Measurements from ENCODE around the gene EHMT1. TPM values are rescaled to one million over a fixed set of nuclear protein-coding genes. Genes with fewer than 3 reads are reported as not detected.

Gene EHMT1
- total and polyA plus RNA-seq, 2 of the 8 experiments (the other 6 are each of a cell fraction or from before 2014, with no cell fraction given) = 95.7 to 163 TPM

DNA sequence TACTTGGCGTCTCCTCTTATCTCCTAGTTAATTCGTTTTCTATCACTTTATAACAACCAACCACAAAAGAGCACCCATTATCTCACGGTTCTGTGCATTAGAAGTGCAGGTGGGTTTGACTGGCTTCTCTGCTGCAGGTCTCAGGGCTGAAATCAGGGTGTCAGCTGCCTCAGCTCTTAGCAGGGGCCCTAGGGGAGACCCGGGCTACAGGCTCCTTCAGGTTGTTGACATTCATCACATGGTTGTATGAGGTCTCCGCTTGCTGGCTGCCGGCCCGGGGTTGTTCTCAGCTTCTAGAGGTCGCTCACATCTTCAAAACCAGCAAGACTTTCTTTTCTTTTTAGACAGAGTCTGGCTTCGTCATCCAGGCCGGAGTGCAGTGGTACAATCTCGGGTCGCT, 25.6 kb upstream of the EHMT1 start:
- Histone ChIP-seq H3K56ac (replicated peaks; ENCODE audit: insufficient read length, low read depth, low read length) (no peak overlapping the region), H3K9ac (replicated peaks in 1 of 4; ENCODE audit: extremely low read depth in 1 of 4, low read depth in 3 of 4, low read length in 3 of 4) (no peak overlapping the region), H4K8ac (ENCODE audit: extremely low read depth, insufficient read depth, low read length) (no peak overlapping the region), H3K27me3 (replicated peaks in 1 of 4; ENCODE audit: control insufficient read depth in 3 of 4, extremely low read depth in 1 of 4, insufficient read depth in 3 of 4, low read length in 3 of 4) (no peaks in the 10 kb centered on the region; a peak in 1 of 7 replicates), H3K36me3 (ENCODE audit: control insufficient read depth in 2 of 4, insufficient read depth in 4 of 4, low read length in 3 of 4) (peaks cover 5 to 7% (median 5%) of the 10 kb centered on the region in 4 experiments; a peak in 7 of 8 replicates), H3K9me3 (ENCODE audit: insufficient read depth in 2 of 2, low read depth in 1 of 2, low read length in 1 of 2) (no peaks in the 10 kb centered on the region), H3K4me2 (ENCODE audit: insufficient read depth in 1 of 2, low read depth in 2 of 2, low read length in 2 of 2) (no peak overlapping the region), H2AK5ac (ENCODE audit: low read depth, low read length) (no peak overlapping the region), H4K91ac (replicated peaks; ENCODE audit: insufficient read length, low read length) (no peak overlapping the region), H2BK5ac (ENCODE audit: low read depth, low read length) (no peak overlapping the region), H3K79me1 (ENCODE audit: low read depth, low read length) (peaks cover 11% of the 10 kb centered on the region), H3K18ac (ENCODE audit: extremely low read depth, low read length) (no peak overlapping the region), H3K79me2 (ENCODE audit: control insufficient read depth in 1 of 2, insufficient read depth in 2 of 2, low read length in 2 of 2) (peaks cover 0 to 16% of the 10 kb centered on the region in 2 experiments; a peak in 2 of 4 replicates), H2AFZ (ENCODE audit: low read length) (no peak overlapping the region), H4K5ac (ENCODE audit: insufficient read length, low read depth, low read length) (no peak overlapping the region), H3K14ac (ENCODE audit: insufficient read length) (no peak overlapping the region), H2BK12ac (ENCODE audit: low read depth, low read length) (no peak overlapping the region), H3K4me3 (ENCODE audit: extremely low read depth in 1 of 4, insufficient read depth in 2 of 4, low read depth in 3 of 4, low read length in 4 of 4) (no peak overlapping the region), H2BK20ac (ENCODE audit: low read length) (no peak overlapping the region), H3K4ac (replicated peaks; ENCODE audit: insufficient read length, low read depth, low read length) (no peak overlapping the region), H3K23me2 (ENCODE audit: low read depth, low read length) (peaks cover 8% of the 10 kb centered on the region; the same call in 1 of the 2 replicates), H3K4me1 (replicated peaks in 1 of 4; ENCODE audit: control insufficient read depth in 3 of 4, insufficient read depth in 4 of 4, low read length in 3 of 4) (peaks cover 0 to 7% (median 5%) of the 10 kb centered on the region in 4 experiments; a peak in 5 of 7 replicates), H3K27ac (ENCODE audit: low read depth, low read length) (no peak overlapping the region), H2BK120ac (replicated peaks; ENCODE audit: low read depth, low read length) (no peak overlapping the region), H2BK15ac (ENCODE audit: low read length) (no peak overlapping the region), H4K20me1 (replicated peaks in 1 of 2; ENCODE audit: control insufficient read depth in 1 of 2, insufficient read depth in 2 of 2, low read length in 2 of 2) (peaks cover 10 to 11% of the 10 kb centered on the region in 2 experiments), H3K23ac (ENCODE audit: insufficient read length) (no peak overlapping the region)
- POLR2A ChIA-PET (ENCODE audit: partially characterized antibody) = interaction anchor here (0.7 to 6.2 kb wide), 5 partner anchors 10 to 277 kb away, joined by 3 to 45 read pairs (median 4); partner anchors contain the start of gene DPH7
- CTCF ChIA-PET (ENCODE audit: partially characterized antibody) = interaction anchor here (1.0 to 2.7 kb wide), 2 partner anchors 10 to 47 kb away, joined by 3 to 19 read pairs; no protein-coding TSS in a partner anchor
- WGBS, 2 experiments (ENCODE audit: extremely low coverage in 1 of 2, insufficient coverage in 1 of 2, insufficient read length in 1 of 2, insufficient replicate concordance in 2 of 2, low coverage in 1 of 2, low lambda C conversion rate in 2 of 2, missing lambda C conversion rate in 1 of 2) = 85% methylated on average over 12 of the region's 12 CpGs; no CpG with 5 or more reads in 1 of the 2 experiments
- DNase-seq (ENCODE audit: low read depth in 1 of 2, low spot score in 2 of 2) (no peak), FAIRE-seq (no peak)
- TF ChIP-seq CREB1 (IDR thresholded peaks at IDR 0.05) = no peak
- TF ChIP-seq GABPA (IDR thresholded peaks at IDR 0.05; ENCODE audit: borderline replicate concordance, insufficient read depth, low read length) = no peak

Measured in H1 (cell line).